Suprapubic skin (tissue), 4 donors: ENCODE data around the gene LANCL2. TPM values are rescaled to one million over a fixed set of nuclear protein-coding genes. Genes with fewer than 3 reads are reported as not detected.
"Not testable (repeated sequence)": the region's sequence is repeated elsewhere in the genome, so short reads cannot be mapped to it uniquely, and the experiment has no call there.

Experiments used
- DNase-seq, 2 donors: peaks; one replicate each; pipeline ENCODE4 v3.0.0-alpha.2; 2019; ENCODE audit warnings: low spot score in 2 of 2
- H3K27ac ChIP-seq: fragments of 200-600 bp; sonication (generic); one replicate; pipeline ENCODE4 v1.5.1; 2019
- H3K27me3 ChIP-seq: fragments of 200-600 bp; sonication (generic); one replicate; pipeline ENCODE4 v1.5.1; 2019
- H3K36me3 ChIP-seq: fragments of 200-600 bp; sonication (generic); one replicate; pipeline ENCODE4 v1.5.1; 2019
- H3K4me1 ChIP-seq: fragments of 200-600 bp; sonication (generic); one replicate; pipeline ENCODE4 v1.5.1; 2019
- H3K4me3 ChIP-seq: fragments of 200-600 bp; sonication (generic); one replicate; pipeline ENCODE4 v1.5.1; 2019; ENCODE audit warnings: mild to moderate bottlenecking
- H3K9me3 ChIP-seq: fragments of 200-600 bp; sonication (generic); one replicate; pipeline ENCODE4 v1.5.1; 2019
- EP300 ChIP-seq: sonication (generic); formaldehyde crosslinking; IDR thresholded peaks from one replicate; pipeline ENCODE4 v1.6.1; 2017; ENCODE audit warnings: antibody characterized with exemption
- POLR2A ChIP-seq, 2 donors: fragments of 450-650 bp; IDR thresholded peaks; one replicate each; pipeline ENCODE4 v1.6.1; 2017; ENCODE audit warnings: antibody characterized with exemption in 2 of 2, mild to moderate bottlenecking in 2 of 2, moderate library complexity in 2 of 2
- POLR2AphosphoS5 ChIP-seq, 3 donors: sonication (generic); formaldehyde crosslinking; IDR thresholded peaks; one replicate each; pipeline ENCODE4 v1.6.1; 2017; ENCODE audit warnings: antibody characterized with exemption in 3 of 3
- WGBS: methylation state at CpG from one replicate; pipeline ENCODE4 v1.1.5; 2018; 5-methylcytosine and 5-hydroxymethylcytosine counted together
- total RNA-seq, 4 donors: library from RNA; depleted of rRNA; stranded (reverse); fragments of >200 nt; gene quantifications; one replicate each; pipeline ENCODE4 v1.1.0, GENCODE V29; 2016
- TF ChIP-seq, protein P1 (sequence below), 2 donors: fragments of 200-600 bp in 1 of 2; fragments of 450-650 bp in 1 of 2; sonication (generic) in 1 of 2; IDR thresholded peaks; one replicate each; pipeline ENCODE4 v1.5.1; 2016 to 2019; ENCODE audit warnings: antibody characterized with exemption in 2 of 2, mild to moderate bottlenecking in 1 of 2, moderate library complexity in 1 of 2

The LANCL2 gene
- total RNA-seq, 4 donors from 2014 or later: 11.4 to 22.9 (median 17.7) TPM

- Histone ChIP-seq H3K4me1 (peaks cover 14% of the 10 kb centered on the region), H3K27ac (no peak overlapping the region), H3K27me3 (peaks cover 2% of the 10 kb centered on the region), H3K4me3 (no peak overlapping the region), H3K9me3 (no peaks in the 10 kb centered on the region), H3K36me3 (no peaks in the 10 kb centered on the region)
- no peak for DNase-seq
- TF ChIP-seq POLR2AphosphoS5 (IDR thresholded peaks at IDR 0.05): no peak
- TF ChIP-seq POLR2A (IDR thresholded peaks at IDR 0.05): no peak
- TF ChIP-seq, protein P1, sequence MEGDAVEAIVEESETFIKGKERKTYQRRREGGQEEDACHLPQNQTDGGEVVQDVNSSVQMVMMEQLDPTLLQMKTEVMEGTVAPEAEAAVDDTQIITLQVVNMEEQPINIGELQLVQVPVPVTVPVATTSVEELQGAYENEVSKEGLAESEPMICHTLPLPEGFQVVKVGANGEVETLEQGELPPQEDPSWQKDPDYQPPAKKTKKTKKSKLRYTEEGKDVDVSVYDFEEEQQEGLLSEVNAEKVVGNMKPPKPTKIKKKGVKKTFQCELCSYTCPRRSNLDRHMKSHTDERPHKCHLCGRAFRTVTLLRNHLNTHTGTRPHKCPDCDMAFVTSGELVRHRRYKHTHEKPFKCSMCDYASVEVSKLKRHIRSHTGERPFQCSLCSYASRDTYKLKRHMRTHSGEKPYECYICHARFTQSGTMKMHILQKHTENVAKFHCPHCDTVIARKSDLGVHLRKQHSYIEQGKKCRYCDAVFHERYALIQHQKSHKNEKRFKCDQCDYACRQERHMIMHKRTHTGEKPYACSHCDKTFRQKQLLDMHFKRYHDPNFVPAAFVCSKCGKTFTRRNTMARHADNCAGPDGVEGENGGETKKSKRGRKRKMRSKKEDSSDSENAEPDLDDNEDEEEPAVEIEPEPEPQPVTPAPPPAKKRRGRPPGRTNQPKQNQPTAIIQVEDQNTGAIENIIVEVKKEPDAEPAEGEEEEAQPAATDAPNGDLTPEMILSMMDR (IDR thresholded peaks at IDR 0.05): no peak
- no peak for TF ChIP-seq EP300
- WGBS: 57% methylated on average over 7 of the region's 7 CpGs
Observed at GRCh38 chr7:55350281-55350680, 14.9 kb upstream of the LANCL2 start.

GRCh38 chr7:55351263-55351662, 13.9 kb upstream of the LANCL2 start:
- Histone ChIP-seq H3K27ac (no peak overlapping the region), H3K4me1 (peaks cover 14% of the 10 kb centered on the region), H3K9me3 (no peaks in the 10 kb centered on the region), H3K27me3 (no peaks in the 10 kb centered on the region), H3K36me3 (no peaks in the 10 kb centered on the region), H3K4me3 (no peak overlapping the region)
- WGBS: 69% methylated on average over 3 of the region's 3 CpGs
- no peak for TF ChIP-seq POLR2A (IDR thresholded peaks at IDR 0.05)
- TF ChIP-seq POLR2AphosphoS5 (IDR thresholded peaks at IDR 0.05): no peak
- TF ChIP-seq EP300: no peak
- TF ChIP-seq, protein P1 (IDR thresholded peaks at IDR 0.05): no peak
- DNase-seq: no peak

DNA sequence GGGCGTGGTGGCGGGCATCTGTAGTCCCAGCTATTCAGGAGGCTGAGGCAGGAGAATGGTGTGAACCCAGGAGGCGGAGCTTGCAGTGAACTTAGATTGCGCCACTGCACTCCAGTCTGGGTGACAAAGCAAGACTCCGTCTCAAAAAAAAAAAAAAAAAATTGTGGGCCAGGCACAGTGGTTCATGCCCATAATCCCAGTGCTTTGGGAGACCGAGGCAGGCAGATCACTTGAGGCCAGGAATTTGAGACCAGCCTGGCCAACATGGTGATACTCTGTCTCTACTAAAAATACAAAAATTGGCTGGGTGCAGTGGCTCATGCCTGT, 12.2 kb upstream of the LANCL2 start:
- not testable (repeated sequence) for H3K36me3 ChIP-seq, H3K9me3 ChIP-seq, H3K4me3 ChIP-seq, DNase-seq, H3K27me3 ChIP-seq, H3K27ac ChIP-seq
- WGBS: 96% methylated on average over 6 of the region's 6 CpGs
- H3K4me1 ChIP-seq: peaks cover 11% of the 10 kb centered on the region

GRCh38 chr7:55360486-55360885, 4.7 kb upstream of the LANCL2 start:
- no peak for DNase-seq
- Histone ChIP-seq H3K36me3 (no peaks in the 10 kb centered on the region), H3K27ac (no peak overlapping the region), H3K9me3 (no peaks in the 10 kb centered on the region), H3K4me1 (peaks cover 9% of the 10 kb centered on the region), H3K4me3 (no peak overlapping the region), H3K27me3 (no peaks in the 10 kb centered on the region)
- WGBS: 81% methylated on average over 2 of the region's 2 CpGs
- no peak for TF ChIP-seq EP300
- TF ChIP-seq, protein P1 (IDR thresholded peaks at IDR 0.05): no peak
- TF ChIP-seq POLR2A (IDR thresholded peaks at IDR 0.05): no peak
- TF ChIP-seq POLR2AphosphoS5 (IDR thresholded peaks at IDR 0.05): no peak

DNA sequence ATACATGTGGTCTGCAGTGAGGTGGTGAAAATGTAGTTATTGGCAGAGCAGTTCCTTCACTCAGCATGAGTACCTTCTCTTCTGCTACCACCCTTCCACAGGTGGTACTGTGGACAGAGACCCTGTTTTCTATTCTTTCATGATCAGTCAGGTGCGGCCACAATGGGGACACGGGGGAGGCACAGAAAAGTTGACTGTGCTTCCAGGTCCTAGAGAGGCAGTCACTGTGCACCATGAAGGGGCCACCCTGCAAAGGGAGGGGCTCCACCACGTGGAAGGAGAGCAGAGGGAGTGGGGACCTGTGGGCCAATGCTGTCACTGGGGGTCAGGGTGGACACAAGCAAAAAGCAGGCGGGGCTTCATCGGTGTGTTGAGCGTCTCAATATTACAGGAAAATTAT, 3.6 kb upstream of the LANCL2 start:
- no peaks in the 10 kb centered on the region for H3K36me3 ChIP-seq
- H3K27me3 ChIP-seq: no peaks in the 10 kb centered on the region
- no peak for DNase-seq
- WGBS: 80% methylated on average over 6 of the region's 6 CpGs
- no peaks in the 10 kb centered on the region for H3K9me3 ChIP-seq
- H3K27ac ChIP-seq: no peak overlapping the region
- H3K4me1 ChIP-seq: peaks cover 9% of the 10 kb centered on the region
- H3K4me3 ChIP-seq: no peak overlapping the region
- no peak for TF ChIP-seq POLR2AphosphoS5 (IDR thresholded peaks at IDR 0.05)
- no peak for TF ChIP-seq POLR2A (IDR thresholded peaks at IDR 0.05)
- no peak for TF ChIP-seq EP300
- TF ChIP-seq, protein P1 (IDR thresholded peaks at IDR 0.05): no peak

- WGBS: 96% methylated on average over 12 of the region's 20 CpGs
- no peak for TF ChIP-seq POLR2A (IDR thresholded peaks at IDR 0.05)
- no peak for TF ChIP-seq POLR2AphosphoS5 (IDR thresholded peaks at IDR 0.05)
- TF ChIP-seq, protein P1 (IDR thresholded peaks at IDR 0.05): no peak
- no peak for TF ChIP-seq EP300
- Histone ChIP-seq H3K4me3 (no peak overlapping the region), H3K4me1 (peaks cover 21% of the 10 kb centered on the region), H3K9me3 (no peaks in the 10 kb centered on the region), H3K36me3 (no peaks in the 10 kb centered on the region), H3K27me3 (no peaks in the 10 kb centered on the region), H3K27ac (no peak overlapping the region)
- no peak for DNase-seq
Observed at GRCh38 chr7:55362927-55363326, 2.2 kb upstream of the LANCL2 start.
